Parathyroid adenoma (tissue), 2 donors: Measurements from ENCODE around the gene MBD6.

Experiments
- H2AFZ ChIP-seq: fragments of 300-600 bp; sonication (generic); one replicate; pipeline ENCODE4 v1.7.0; 2017; ENCODE audit warnings: antibody characterized with exemption, mild to moderate bottlenecking
- H3K27ac ChIP-seq: fragments of 300-600 bp; sonication (generic); one replicate; pipeline ENCODE4 v1.7.0; 2017
- H3K27me3 ChIP-seq: fragments of 300-600 bp; sonication (generic); one replicate; pipeline ENCODE4 v1.7.0; 2017; ENCODE audit warnings: low read length; ENCODE audit not compliant: control insufficient read depth, insufficient read depth
- H3K36me3 ChIP-seq: fragments of 300-600 bp; sonication (generic); one replicate; pipeline ENCODE4 v1.7.0; 2017; ENCODE audit warnings: low read length; ENCODE audit not compliant: control insufficient read depth, insufficient read depth
- H3K4me1 ChIP-seq: fragments of 300-600 bp; sonication (generic); one replicate; pipeline ENCODE4 v1.7.0; 2017; ENCODE audit warnings: control low read depth
- H3K4me2 ChIP-seq: fragments of 300-600 bp; sonication (generic); one replicate; pipeline ENCODE4 v1.7.0; 2017; ENCODE audit warnings: low read length
- H3K4me3 ChIP-seq: fragments of 300-600 bp; sonication (generic); one replicate; pipeline ENCODE4 v1.7.0; 2017; ENCODE audit warnings: low read depth, low read length
- H3K79me2 ChIP-seq: fragments of 300-600 bp; sonication (generic); one replicate; pipeline ENCODE4 v1.7.0; 2017; ENCODE audit warnings: control low read depth
- H3K9ac ChIP-seq: fragments of 300-600 bp; sonication (generic); one replicate; pipeline ENCODE4 v1.7.0; 2017; ENCODE audit warnings: mild to moderate bottlenecking
- H3K9me3 ChIP-seq: fragments of 300-600 bp; sonication (generic); one replicate; pipeline ENCODE4 v1.7.0; 2017; ENCODE audit warnings: low read length; ENCODE audit not compliant: control insufficient read depth
- CTCF ChIP-seq: fragments of 300-600 bp; sonication (generic); IDR thresholded peaks from one replicate; pipeline ENCODE4 v1.7.0; 2017; ENCODE audit warnings: antibody characterized with exemption, mild to moderate bottlenecking
- donor health status: primary hyperparathyroidism.

Gene MBD6

GRCh38 chr12:57524814-57525614 is 2.4 kb downstream of the MBD6 start:
- Histone ChIP-seq H3K36me3 (no peaks in the 10 kb centered on the region), H3K27me3 (no peaks in the 10 kb centered on the region), H3K4me2 (no peak overlapping the region), H3K79me2 (peaks cover 3% of the 10 kb centered on the region), H3K4me1 (peaks cover 28% of the 10 kb centered on the region), H2AFZ (no peak overlapping the region), H3K4me3 (no peak overlapping the region), H3K27ac (no peak overlapping the region), H3K9ac (no peak overlapping the region), H3K9me3 (no peaks in the 10 kb centered on the region)
- TF ChIP-seq CTCF: no peak

GRCh38 chr12:57525615-57526383 is 3.2 kb downstream of the MBD6 start:
- no peak overlapping the region for H2AFZ ChIP-seq
- H3K4me2 ChIP-seq: no peak overlapping the region
- TF ChIP-seq CTCF: no peak
- H3K27ac ChIP-seq: no peak overlapping the region
- no peaks in the 10 kb centered on the region for H3K9me3 ChIP-seq
- peaks cover 28% of the 10 kb centered on the region for H3K4me1 ChIP-seq
- H3K79me2 ChIP-seq: peaks cover 3% of the 10 kb centered on the region
- H3K9ac ChIP-seq: no peak overlapping the region
- no peaks in the 10 kb centered on the region for H3K27me3 ChIP-seq
- no peak overlapping the region for H3K4me3 ChIP-seq
- H3K36me3 ChIP-seq: no peaks in the 10 kb centered on the region

GRCh38 chr12:57526477-57527126 is 4.0 kb downstream of the MBD6 start:
- no peak overlapping the region for H3K9ac ChIP-seq
- H3K4me1 ChIP-seq: peaks cover 20% of the 10 kb centered on the region
- H3K27me3 ChIP-seq: no peaks in the 10 kb centered on the region
- peaks cover 3% of the 10 kb centered on the region for H3K79me2 ChIP-seq
- no peaks in the 10 kb centered on the region for H3K9me3 ChIP-seq
- H3K27ac ChIP-seq: no peak overlapping the region
- H3K4me2 ChIP-seq: no peak overlapping the region
- no peak overlapping the region for H2AFZ ChIP-seq
- no peak for TF ChIP-seq CTCF
- H3K4me3 ChIP-seq: no peak overlapping the region
- no peaks in the 10 kb centered on the region for H3K36me3 ChIP-seq

- Histone ChIP-seq H3K4me1 (peaks cover 14% of the 10 kb centered on the region), H2AFZ (no peak overlapping the region), H3K36me3 (no peaks in the 10 kb centered on the region), H3K4me2 (no peak overlapping the region), H3K27ac (no peak overlapping the region), H3K27me3 (no peaks in the 10 kb centered on the region), H3K9me3 (no peaks in the 10 kb centered on the region), H3K9ac (no peak overlapping the region), H3K4me3 (no peak overlapping the region), H3K79me2 (peaks cover 3% of the 10 kb centered on the region)
- no peak for TF ChIP-seq CTCF
Observed at GRCh38 chr12:57527184-57527583, 4.6 kb downstream of the MBD6 start.
